GM10847 (cell line): ENCODE results near the gene ABCC6.

Source experiments
- POLR2A ChIP-seq: IDR thresholded peaks from 2 replicates; pipeline ENCODE4 v1.6.1; 2011; ENCODE audit not compliant: insufficient read length; ENCODE audit errors: extremely low read depth

The ABCC6 gene

DNA sequence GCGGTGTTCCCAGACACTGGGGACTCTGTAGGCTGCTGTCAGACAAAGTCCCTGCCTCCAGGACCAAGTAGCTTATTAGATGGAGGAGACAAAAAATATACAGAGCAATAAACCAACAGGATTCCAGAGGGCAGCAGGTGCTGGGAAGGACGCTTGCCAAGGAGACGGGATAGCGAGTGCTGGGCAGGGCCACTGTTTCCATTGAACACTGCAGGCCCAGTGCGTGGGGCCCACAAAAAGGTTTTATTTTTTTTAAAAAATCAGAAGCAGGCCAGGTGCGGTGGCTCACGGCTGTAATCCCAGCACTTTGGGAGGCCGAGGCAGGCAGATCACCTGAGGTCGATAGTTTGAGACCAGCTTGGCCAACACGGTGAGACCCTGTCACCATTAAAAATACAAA lies 84.2 kb downstream of the ABCC6 start:
- no peak for TF ChIP-seq POLR2A

DNA sequence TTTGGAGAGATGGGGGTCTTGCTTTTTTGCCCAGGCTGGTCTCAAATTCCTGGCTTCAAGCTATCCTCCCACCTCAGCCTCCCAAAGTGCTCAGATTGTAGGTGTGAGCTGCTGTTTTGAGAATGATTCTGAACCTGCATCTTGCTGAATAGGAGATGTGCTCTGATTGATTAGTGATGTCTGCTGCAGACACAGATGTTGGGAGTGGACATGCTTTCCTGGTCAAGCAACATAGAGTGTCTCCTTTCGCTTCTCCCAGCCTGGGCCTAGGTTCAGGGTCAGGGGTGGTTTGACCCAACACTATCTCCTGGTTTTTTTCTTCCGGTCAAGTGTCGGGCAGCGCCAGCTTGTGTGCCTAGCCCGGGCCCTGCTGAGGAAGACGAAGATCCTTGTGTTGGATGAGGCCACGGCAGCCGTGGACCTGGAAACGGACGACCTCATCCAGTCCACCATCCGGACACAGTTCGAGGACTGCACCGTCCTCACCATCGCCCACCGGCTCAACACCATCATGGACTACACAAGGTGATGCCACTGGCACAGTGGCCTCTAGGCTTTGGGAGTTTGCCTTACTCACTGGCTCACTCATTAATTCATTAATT lies 85.2 kb downstream of the ABCC6 start:
- no peak for TF ChIP-seq POLR2A

DNA sequence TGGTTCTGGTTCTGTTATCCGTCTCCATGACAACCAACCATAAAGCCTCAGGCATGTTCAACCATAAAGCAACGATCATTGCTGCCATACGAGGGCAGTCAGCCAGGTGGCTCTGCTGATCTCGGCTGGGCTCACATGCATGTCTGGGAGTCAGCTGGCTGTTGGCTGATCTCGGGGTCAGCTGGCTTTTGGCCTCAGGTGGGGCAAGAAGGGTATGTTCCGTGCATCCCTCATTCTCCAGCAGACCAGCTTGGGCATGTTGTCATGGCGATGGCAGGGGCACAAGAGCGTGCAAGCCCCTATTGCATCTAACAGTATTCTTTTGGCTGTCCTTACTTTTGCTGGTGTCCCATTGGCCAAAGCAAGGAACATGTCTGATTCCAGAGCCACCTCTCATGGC lies 86.2 kb downstream of the ABCC6 start:
- TF ChIP-seq POLR2A = no peak

DNA sequence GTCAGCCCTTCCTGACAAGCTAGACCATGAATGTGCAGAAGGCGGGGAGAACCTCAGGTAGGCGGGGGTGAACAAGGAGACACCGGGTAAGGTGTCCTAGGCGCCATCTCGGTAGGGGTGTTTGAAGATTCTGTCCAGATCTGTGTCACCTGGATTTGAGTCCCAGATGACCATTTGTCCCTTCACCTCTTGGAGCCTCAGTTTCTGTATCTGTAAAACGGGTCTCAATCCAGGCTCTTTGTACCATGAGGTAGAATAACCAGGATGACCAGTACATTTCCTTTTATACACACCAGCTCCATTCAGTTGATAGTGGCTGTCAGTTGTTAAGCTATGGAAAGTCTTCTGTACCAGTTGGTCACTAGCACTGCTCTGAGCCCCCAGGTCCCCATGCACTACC lies 86.7 kb downstream of the ABCC6 start:
- no peak for TF ChIP-seq POLR2A

DNA sequence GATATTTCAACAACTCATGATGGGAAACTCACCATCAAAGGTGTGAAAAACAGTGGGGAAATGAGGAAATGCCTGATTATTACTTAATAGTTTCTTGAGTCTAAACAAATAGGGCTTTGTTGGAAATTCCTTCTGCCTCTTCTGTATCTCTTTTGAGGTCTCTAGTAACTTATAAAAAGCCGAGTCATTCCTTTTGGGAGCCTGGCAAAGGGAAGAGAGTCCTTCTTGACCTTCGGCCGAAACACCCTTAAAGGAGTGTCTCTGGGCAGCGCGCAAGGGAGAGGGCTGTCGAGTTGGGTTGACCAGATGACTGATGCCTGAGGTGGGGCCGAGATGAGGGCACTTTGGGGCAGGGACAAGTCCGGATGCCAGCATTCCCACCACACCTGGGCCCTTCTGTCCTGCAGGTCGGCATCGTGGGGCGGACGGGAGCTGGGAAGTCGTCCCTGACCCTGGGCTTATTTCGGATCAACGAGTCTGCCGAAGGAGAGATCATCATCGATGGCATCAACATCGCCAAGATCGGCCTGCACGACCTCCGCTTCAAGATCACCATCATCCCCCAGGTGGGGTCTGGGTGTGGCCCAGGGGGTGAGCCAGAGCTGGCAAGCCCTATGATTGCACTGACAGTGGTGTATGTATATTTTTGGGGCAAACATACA lies 89.2 kb downstream of the ABCC6 start:
- no peak for TF ChIP-seq POLR2A

DNA sequence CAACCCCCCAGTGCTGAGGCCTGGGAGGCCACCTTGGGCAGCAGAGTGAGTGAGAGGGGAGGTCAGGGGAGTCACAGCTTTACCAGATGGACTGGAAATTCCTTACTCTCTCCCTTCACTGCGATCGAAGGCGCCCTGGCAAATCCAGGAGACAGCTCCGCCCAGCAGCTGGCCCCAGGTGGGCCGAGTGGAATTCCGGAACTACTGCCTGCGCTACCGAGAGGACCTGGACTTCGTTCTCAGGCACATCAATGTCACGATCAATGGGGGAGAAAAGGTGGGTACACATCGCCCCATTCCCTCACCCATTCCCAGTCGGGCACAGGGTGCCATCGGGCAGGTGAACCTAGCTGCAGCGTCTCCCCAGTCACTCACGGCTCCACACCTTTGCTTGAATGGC lies 91.6 kb downstream of the ABCC6 start:
- TF ChIP-seq POLR2A = no peak

DNA sequence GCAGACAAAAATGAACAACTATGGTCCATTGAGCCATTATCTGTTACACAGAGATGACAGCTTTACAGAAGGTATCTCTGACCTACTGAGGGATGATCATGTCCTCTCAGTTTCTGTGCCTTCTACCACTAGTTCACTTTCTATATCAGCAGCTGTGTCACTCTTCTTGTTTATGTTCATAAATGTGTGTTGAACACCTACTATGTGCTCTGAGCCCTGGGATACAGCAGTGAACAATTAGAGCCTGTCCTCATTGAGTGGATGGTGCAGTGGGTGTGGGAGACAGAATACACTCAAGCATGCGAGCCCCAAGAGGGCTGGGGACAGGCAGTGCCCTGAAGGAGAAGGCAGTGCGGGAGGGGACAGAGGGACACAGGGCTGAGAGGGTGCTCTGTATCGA lies 92.1 kb downstream of the ABCC6 start:
- TF ChIP-seq POLR2A = no peak

DNA sequence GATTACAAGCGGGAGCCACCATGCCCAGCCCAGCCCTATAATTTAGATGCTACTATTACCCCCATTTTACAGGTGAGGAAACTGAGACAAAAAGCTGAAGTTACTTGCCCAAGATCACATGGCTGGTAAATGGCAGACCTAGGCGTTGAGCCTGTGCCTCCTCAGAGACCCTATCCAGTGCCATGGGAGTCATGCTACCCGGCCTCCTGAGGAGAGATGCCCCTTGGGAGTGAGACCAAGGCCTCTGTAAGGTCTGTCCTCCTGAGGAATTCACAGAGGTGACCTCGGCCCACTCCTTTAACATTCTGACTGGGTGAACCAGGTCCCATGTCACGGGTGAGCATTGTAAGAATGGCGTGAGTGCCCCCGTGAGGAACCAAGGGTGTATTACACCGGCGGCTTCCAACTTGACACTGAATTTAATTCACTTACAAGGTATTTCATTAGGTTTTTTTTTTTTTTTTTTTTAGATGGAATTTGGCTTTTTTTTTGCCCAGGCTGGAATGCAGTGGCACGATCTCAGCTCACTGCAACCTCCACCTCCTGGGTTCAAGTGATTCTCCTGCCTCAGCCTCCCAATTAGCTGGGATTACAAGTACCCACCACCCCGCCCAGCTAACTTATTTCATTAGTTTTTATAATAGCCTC lies 95.7 kb downstream of the ABCC6 start:
- no peak for TF ChIP-seq POLR2A

DNA sequence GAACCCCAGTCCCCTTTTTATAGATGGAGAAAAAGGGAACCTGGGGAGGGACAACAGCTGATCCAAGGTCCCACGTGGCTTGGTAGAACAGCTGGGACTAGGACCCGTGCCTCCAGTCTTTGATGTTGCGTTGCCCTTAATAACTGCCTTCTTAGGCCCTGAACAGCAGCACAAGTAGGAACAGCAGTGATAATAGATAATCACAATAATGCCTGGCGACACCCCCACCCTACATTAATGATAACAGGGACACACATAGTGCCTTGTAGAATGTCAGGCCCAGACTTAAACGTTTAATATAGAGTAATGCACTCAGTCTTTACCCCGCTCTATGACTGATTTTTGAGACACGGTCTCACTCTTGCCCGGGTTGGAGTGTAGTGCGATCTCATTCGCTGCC lies 96.4 kb downstream of the ABCC6 start:
- TF ChIP-seq POLR2A = no peak

DNA sequence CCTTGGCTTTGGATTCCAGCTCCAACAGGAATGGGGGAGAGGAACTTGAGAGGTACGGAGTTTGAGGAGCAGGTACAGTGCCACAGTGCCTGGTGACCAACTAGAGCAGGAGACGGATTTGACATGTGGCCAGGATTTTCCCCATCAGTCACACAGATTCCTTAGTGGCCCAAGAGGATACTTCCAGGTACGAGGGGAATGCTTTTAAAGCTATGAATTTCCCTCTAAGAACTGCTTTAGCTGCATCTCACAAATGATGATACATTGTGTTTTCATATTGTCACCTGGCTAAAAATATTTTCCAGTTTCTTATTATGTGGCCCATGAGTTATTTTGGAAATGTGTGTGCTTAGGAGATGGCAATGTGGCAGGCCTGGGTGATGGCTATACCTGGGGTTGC lies 98.3 kb downstream of the ABCC6 start:
- no peak for TF ChIP-seq POLR2A

DNA sequence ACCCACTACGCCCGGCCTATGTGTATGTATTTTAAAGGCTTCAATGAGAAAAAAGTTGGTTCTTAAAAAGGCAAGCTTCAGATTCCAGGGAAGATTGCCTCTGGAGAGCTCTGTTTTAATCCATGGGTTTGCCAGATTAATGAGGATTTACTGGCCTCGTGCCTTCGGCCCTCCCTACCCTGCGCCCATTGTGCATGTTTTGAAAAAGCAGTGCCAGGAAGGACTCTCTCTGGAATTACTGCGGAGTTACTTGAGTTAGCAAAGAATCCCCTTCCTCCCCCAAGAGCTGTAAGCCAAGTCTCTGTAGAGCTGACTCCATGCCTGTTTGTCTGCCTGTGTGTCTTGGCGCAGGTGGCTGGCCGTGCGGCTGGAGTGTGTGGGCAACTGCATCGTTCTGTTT lies 98.9 kb downstream of the ABCC6 start:
- TF ChIP-seq POLR2A = no peak

DNA sequence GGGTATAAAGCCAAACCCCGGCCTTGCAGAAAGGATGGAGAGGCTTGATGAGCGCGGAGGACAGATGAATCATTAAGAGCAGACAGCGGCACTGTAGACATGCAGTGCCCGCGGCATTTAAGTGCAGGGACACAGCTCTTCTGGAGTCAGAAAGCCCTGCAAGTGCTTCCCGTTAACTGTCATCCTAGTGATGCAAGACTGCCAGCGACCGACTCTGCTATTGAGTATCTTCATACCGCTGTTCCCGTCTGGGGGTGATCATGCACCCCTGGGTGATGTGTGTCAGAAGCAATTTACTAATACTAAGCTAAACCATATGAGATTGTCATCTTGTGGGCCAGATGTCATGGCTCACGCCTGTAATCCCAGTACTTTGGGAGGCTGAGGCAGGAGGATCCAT lies 101.0 kb downstream of the ABCC6 start:
- TF ChIP-seq POLR2A = no peak

DNA sequence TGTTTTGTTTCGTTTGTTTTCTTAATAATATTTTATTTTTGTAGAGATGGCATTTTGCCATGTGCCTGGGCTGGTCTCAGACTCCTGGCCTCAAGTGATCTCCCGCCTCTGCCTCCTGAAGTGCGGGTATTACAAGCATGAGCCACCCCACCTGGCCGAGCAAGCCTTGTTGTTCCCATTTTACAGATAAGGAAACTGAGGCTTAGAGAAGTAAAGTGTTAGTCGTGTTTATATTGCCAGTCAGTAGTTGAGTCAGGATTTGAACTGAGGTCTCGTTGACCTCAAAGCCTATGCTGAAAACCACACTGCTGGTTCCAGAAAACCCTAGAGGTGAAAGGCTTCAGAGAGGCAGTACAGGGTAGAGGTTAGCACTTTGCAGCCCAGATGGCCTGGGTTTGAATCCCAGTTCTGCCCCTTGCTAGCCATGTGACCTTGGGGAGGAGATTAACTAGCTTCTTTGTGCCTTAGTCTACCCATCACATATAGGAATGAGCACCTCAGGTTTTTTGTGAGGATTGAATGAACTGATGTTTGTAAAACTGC lies 102.0 kb downstream of the ABCC6 start:
- no peak for TF ChIP-seq POLR2A

DNA sequence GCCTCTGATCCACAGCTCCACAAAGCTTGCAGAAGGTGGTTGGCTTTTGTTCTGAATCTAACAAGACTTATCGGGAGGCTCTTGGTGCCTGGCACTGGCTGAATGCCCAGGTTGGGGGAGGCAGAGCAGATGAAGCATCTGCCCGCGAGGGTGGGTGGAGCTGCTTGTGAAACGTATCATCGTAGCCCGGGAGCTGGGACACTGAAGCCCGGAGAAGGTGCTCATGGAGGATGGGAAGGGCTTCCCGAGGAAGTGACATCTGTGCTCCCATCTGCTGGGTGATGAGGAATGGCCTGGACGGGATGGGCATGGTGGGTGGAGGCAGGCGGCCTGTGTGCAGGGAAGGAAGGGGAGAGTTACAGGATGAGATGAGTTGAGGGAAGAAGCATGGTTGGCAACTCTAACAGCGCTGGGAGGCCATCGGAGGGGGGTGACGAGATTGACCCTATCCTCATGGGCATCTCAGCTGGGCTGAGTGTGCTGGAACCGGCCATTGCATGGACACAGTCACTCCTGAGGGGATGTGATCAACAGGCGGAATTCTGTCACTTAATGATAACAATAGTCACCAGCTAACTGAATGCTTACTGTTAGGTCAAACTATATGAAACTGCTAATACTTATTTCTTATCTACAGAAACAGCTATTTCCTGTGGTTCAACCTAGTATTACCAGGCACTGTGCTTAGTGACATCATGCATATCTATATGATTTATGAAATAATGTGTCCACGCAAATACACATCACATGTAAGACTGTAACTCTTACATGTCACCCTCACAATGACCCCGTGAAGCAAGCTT lies 102.7 kb downstream of the ABCC6 start:
- no peak for TF ChIP-seq POLR2A

DNA sequence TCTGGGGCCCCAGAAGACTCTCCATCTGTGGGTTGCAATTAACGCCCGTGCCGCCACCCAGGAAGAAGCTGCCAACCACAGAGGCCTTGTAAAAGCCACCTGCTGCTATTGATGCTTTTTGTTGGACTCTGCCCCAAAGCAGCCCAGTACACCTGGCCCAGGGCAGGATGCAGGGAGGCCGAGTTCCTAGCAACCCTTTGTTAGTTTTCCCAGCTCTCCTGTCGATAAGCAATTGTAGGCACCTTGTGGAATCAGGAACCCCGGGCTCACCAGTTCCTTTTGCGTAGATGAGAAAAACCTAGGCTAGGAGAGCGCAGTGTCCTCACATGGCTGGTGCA lies 103.3 kb downstream of the ABCC6 start:
- no peak for TF ChIP-seq POLR2A

DNA sequence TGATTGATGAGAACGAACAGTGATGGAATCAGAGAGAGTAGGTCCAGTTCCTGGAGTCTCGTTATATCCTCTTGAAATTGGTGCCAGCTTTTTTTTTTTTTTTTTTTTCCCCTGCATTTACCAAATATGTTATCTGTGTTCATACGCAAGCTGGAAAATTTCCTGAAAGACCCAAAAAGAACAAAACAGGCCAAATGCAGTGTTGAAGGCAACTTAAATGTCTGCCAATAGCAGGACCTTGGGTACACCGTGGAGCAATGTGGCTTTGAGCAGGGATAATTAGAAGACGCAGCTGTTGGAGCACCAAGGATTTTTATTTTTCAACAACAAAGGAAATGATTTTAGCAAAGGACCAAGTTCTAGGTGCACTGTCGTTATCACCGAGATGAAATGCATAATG lies 105.0 kb downstream of the ABCC6 start:
- TF ChIP-seq POLR2A = no peak
